SK-N-SH (cell line): ENCODE results near the gene NUDT14. TPM values are rescaled to one million over a fixed set of nuclear protein-coding genes. Genes with fewer than 3 reads are reported as not detected.

Experiments
- CTCF ChIA-PET: fragments of 300-600, 350-600 bp; formaldehyde crosslinking; extraction: SDS; loops from one replicate; lab custom pipeline; 2021; lab: Yijun Ruan, JAX
- POLR2A ChIA-PET: fragments of 350-600 bp; sonication (Branson Sonifier 250); formaldehyde crosslinking; extraction: SDS; loops from one replicate; lab custom pipeline; 2020; ENCODE audit warnings: antibody characterized with exemption, inconsistent platforms; lab: Yijun Ruan, JAX
- DNase-seq: peaks from one replicate; pipeline ENCODE4 v3.0.0; 2012
- H2AFZ ChIP-seq: fragments of 200-600 bp; sonication (generic); 2 replicates; pipeline ENCODE4 v1.8.1; 2016; ENCODE audit warnings: antibody characterized with exemption, mild to moderate bottlenecking, low read depth
- H3F3A ChIP-seq: fragments of 200-600 bp; sonication (generic); replicated peaks from 2 replicates; pipeline ENCODE3; 2016; ENCODE audit warnings: antibody characterized with exemption, mild to moderate bottlenecking; ENCODE audit not compliant: insufficient read depth
- H3K27ac ChIP-seq, 2 experiments: fragments of 200-500 bp in 1 of 2; fragments of 200-600 bp in 1 of 2; sonication (Bioruptor generic) in 1 of 2; sonication (generic), shearing (Covaris generic) in 1 of 2; 2 replicates each; pipeline versions ENCODE4 v1.5.1 to v1.6.1; 2014 to 2016; ENCODE audit warnings: low read depth in 2 of 2, inconsistent platforms in 1 of 2, low read length in 1 of 2, mild to moderate bottlenecking in 1 of 2, mixed read lengths in 1 of 2
- H3K27me3 ChIP-seq: fragments of 200-600 bp; sonication (generic), shearing (Covaris generic); 2 replicates; pipeline ENCODE4 v1.6.1; 2016; ENCODE audit warnings: mixed run types; ENCODE audit not compliant: insufficient read depth
- H3K36me3 ChIP-seq, 2 experiments: fragments of 200-500 bp in 1 of 2; fragments of 200-600 bp in 1 of 2; sonication (Bioruptor generic) in 1 of 2; sonication (generic) in 1 of 2; replicated peaks in 1 of 2; 2 replicates each; pipeline versions ENCODE3 to v1.5.1; 2014 to 2016; ENCODE audit warnings: low read length in 1 of 2, mild to moderate bottlenecking in 1 of 2; ENCODE audit not compliant: insufficient read depth in 2 of 2, control insufficient read depth in 1 of 2
- H3K4me1 ChIP-seq, 2 experiments: fragments of 200-500 bp in 1 of 2; fragments of 200-600 bp in 1 of 2; sonication (Bioruptor generic) in 1 of 2; sonication (generic), shearing (Covaris generic) in 1 of 2; 2 replicates each; pipeline versions ENCODE4 v1.5.1 to v1.6.1; 2014 to 2016; ENCODE audit warnings: low read depth in 1 of 2, low read length in 1 of 2, mixed run types in 1 of 2; ENCODE audit not compliant: insufficient read depth in 2 of 2, control insufficient read depth in 1 of 2
- H3K4me2 ChIP-seq: fragments of 200-600 bp; sonication (generic), shearing (Covaris generic); 2 replicates; pipeline ENCODE4 v1.6.1; 2017; ENCODE audit warnings: mixed run types
- H3K4me3 ChIP-seq, 2 experiments: fragments of 200-500 bp in 1 of 2; fragments of 200-600 bp in 1 of 2; sonication (Bioruptor generic) in 1 of 2; sonication (generic), shearing (Covaris generic) in 1 of 2; 2 replicates each; pipeline versions ENCODE4 v1.5.1 to v1.8.1; 2014 to 2016; ENCODE audit warnings: low read depth in 2 of 2, inconsistent platforms in 1 of 2, low read length in 1 of 2, mild to moderate bottlenecking in 1 of 2, mixed read lengths in 1 of 2, moderate library complexity in 1 of 2
- H3K79me2 ChIP-seq: fragments of 200-600 bp; sonication (generic); 2 replicates; pipeline ENCODE4 v1.8.1; 2017; ENCODE audit warnings: mild to moderate bottlenecking; ENCODE audit not compliant: insufficient read depth
- H3K9ac ChIP-seq: fragments of 200-600 bp; sonication (generic); 2 replicates; pipeline ENCODE4 v1.6.1; 2017; ENCODE audit warnings: mixed run types
- H3K9me2 ChIP-seq: fragments of 200-600 bp; sonication (generic); 2 replicates; pipeline ENCODE4 v1.6.1; 2017; ENCODE audit warnings: mixed run types
- H3K9me3 ChIP-seq: fragments of 200-600 bp; sonication (generic); 2 replicates; pipeline ENCODE4 v1.6.1; 2017; ENCODE audit warnings: mixed run types, mild to moderate bottlenecking, moderate library complexity
- H4K20me1 ChIP-seq: fragments of 200-600 bp; sonication (generic); 2 replicates; pipeline ENCODE4 v1.6.1; 2017; ENCODE audit warnings: mild to moderate bottlenecking, mixed run types; ENCODE audit not compliant: insufficient read depth
- FOXM1 ChIP-seq: IDR thresholded peaks from 2 replicates; pipeline ENCODE4 v1.4.0; 2012; ENCODE audit warnings: low read depth, mild to moderate bottlenecking
- MEF2A ChIP-seq: IDR thresholded peaks from 2 replicates; pipeline ENCODE4 v1.4.0; 2012; ENCODE audit warnings: low read depth, borderline replicate concordance
- NFIC ChIP-seq: IDR thresholded peaks from 2 replicates; pipeline ENCODE4 v1.4.0; 2012; ENCODE audit warnings: borderline replicate concordance
- RAD21 ChIP-seq: IDR thresholded peaks from 2 replicates; pipeline ENCODE4 v1.6.1; 2012; ENCODE audit warnings: mild to moderate bottlenecking, low read length
- RCOR1 ChIP-seq: fragments of 150-350 bp; IDR thresholded peaks from 2 replicates; pipeline ENCODE4 v1.6.1; 2017; ENCODE audit warnings: antibody characterized with exemption, low read length
- RFX5 ChIP-seq: IDR thresholded peaks from 2 replicates; pipeline ENCODE4 v1.6.1; 2012; ENCODE audit warnings: mild to moderate bottlenecking, improper control_type of control experiment, low read length
- SMC3 ChIP-seq: IDR thresholded peaks from 2 replicates; pipeline ENCODE4 v1.6.1; 2012; ENCODE audit warnings: low read depth, low read length, improper control_type of control experiment
- USF1 ChIP-seq: IDR thresholded peaks from 2 replicates; pipeline ENCODE4 v1.4.0; 2012; ENCODE audit warnings: low read depth, borderline replicate concordance
- USF2 ChIP-seq: fragments of 150-350 bp; IDR thresholded peaks from 2 replicates; pipeline ENCODE4 v1.6.1; 2017; ENCODE audit warnings: antibody characterized with exemption, low read length, low read depth, borderline replicate concordance
- WGBS: methylation state at CpG from one replicate; pipeline ENCODE4 v1.1.6; 2017; ENCODE audit warnings: low lambda C conversion rate; 5-methylcytosine and 5-hydroxymethylcytosine counted together
- polyA plus RNA-seq, 3 experiments: library from polyadenylated mRNA; depleted of rRNA; stranded (reverse); fragments of >200 nt; gene quantifications; 2 replicates each; pipeline ENCODE4 v1.2.3, GENCODE V29; 2012
- TF ChIP-seq, protein P1 (sequence below): IDR thresholded peaks from 2 replicates; pipeline ENCODE4 v1.4.0; 2012; ENCODE audit warnings: low read depth, borderline replicate concordance
- TF ChIP-seq, protein P2 (sequence below): IDR thresholded peaks from 2 replicates; pipeline ENCODE4 v1.6.1; 2012; ENCODE audit warnings: mild to moderate bottlenecking, low read depth, low read length, moderate library complexity

Gene NUDT14
- polyA plus RNA-seq, 1 of the 3 experiments (the other 2 are of a cell fraction) = 18.4 TPM

- Histone ChIP-seq H2AFZ (no peak overlapping the region), H3K27me3 (no peaks in the 10 kb centered on the region), H3K4me2 (no peak overlapping the region), H3K36me3 (no peaks in the 10 kb centered on the region), H3K9ac (no peak overlapping the region), H3K27ac (no peak overlapping the region), H3F3A (peaks cover 7% of the 10 kb centered on the region), H3K79me2 (no peaks in the 10 kb centered on the region), H3K9me2 (no peaks in the 10 kb centered on the region), H4K20me1 (no peaks in the 10 kb centered on the region), H3K4me3 (no peak overlapping the region), H3K9me3 (no peaks in the 10 kb centered on the region), H3K4me1 (peaks cover 0 to 2% of the 10 kb centered on the region in 2 experiments; a peak in 1 of 4 replicates)
- ChIA-PET POLR2A (no interaction called here), CTCF (interaction anchor here (1.5 kb wide), 1 partner anchor 96 kb away, joined by 4 read pairs; no protein-coding TSS in a partner anchor)
- WGBS = 30% methylated on average over 4 of the region's 4 CpGs
- DNase-seq = no peak
- TF ChIP-seq SMC3 (no peak), USF2 (no peak), FOXM1 (no peak), USF1 (no peak), RFX5 (no peak), NFIC (no peak), MEF2A (no peak), RAD21 (no peak), RCOR1 (no peak)
- TF ChIP-seq, protein P1, sequence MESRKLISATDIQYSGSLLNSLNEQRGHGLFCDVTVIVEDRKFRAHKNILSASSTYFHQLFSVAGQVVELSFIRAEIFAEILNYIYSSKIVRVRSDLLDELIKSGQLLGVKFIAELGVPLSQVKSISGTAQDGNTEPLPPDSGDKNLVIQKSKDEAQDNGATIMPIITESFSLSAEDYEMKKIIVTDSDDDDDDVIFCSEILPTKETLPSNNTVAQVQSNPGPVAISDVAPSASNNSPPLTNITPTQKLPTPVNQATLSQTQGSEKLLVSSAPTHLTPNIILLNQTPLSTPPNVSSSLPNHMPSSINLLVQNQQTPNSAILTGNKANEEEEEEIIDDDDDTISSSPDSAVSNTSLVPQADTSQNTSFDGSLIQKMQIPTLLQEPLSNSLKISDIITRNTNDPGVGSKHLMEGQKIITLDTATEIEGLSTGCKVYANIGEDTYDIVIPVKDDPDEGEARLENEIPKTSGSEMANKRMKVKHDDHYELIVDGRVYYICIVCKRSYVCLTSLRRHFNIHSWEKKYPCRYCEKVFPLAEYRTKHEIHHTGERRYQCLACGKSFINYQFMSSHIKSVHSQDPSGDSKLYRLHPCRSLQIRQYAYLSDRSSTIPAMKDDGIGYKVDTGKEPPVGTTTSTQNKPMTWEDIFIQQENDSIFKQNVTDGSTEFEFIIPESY = no peak
- TF ChIP-seq, protein P2, sequence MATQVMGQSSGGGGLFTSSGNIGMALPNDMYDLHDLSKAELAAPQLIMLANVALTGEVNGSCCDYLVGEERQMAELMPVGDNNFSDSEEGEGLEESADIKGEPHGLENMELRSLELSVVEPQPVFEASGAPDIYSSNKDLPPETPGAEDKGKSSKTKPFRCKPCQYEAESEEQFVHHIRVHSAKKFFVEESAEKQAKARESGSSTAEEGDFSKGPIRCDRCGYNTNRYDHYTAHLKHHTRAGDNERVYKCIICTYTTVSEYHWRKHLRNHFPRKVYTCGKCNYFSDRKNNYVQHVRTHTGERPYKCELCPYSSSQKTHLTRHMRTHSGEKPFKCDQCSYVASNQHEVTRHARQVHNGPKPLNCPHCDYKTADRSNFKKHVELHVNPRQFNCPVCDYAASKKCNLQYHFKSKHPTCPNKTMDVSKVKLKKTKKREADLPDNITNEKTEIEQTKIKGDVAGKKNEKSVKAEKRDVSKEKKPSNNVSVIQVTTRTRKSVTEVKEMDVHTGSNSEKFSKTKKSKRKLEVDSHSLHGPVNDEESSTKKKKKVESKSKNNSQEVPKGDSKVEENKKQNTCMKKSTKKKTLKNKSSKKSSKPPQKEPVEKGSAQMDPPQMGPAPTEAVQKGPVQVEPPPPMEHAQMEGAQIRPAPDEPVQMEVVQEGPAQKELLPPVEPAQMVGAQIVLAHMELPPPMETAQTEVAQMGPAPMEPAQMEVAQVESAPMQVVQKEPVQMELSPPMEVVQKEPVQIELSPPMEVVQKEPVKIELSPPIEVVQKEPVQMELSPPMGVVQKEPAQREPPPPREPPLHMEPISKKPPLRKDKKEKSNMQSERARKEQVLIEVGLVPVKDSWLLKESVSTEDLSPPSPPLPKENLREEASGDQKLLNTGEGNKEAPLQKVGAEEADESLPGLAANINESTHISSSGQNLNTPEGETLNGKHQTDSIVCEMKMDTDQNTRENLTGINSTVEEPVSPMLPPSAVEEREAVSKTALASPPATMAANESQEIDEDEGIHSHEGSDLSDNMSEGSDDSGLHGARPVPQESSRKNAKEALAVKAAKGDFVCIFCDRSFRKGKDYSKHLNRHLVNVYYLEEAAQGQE = no peak
Observed at GRCh38 chr14:105185973-105186372, 4.9 kb upstream of the NUDT14 start.
